ENCODE measurements around the gene MSMB.
A peak's percentile ranks its signal among the peaks of the same experiment; 100 is the strongest.

The MSMB gene

DNA sequence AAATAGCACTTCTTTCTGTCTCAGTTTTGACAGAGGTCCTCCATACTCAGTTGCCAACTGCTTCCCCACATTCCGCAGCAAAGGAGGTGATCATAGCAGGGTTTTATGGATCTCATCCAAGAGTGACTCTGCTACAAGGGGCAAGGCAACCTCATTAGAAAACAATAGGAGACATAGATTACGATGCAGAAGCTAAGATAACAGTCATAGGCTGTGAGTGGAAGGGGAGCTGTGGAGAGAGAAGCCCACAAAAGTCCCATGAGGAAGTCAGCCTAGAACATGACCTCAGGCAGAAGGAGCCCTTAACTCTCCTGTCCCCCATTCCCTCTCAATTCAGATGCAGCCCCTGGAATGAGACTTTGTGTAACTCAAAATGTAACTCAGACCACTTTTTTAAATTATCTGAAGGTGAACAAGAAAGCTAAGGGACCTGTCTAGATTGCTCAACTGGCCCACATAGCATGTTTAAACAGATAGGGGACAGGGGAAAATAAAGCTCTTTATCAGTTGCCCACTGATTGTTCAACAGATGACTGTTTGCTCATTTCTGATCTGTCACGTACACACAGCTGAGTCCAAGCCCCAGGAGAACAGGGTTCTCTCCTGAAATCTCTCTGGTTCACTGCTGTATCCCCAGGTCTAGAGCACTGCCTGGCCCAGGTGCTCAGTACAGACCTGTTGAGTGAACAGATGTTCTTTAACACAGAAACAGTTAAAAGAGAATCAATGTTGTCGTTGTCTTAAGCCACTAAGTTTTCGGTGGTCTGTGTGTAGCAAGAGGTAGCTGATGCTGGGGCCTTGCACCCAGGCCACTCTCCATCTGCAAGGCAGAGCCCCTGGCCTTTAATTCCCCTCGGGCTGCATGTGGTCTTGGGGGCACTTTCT, 14.2 kb downstream of the MSMB start:
- DNase-seq = no peak

DNA sequence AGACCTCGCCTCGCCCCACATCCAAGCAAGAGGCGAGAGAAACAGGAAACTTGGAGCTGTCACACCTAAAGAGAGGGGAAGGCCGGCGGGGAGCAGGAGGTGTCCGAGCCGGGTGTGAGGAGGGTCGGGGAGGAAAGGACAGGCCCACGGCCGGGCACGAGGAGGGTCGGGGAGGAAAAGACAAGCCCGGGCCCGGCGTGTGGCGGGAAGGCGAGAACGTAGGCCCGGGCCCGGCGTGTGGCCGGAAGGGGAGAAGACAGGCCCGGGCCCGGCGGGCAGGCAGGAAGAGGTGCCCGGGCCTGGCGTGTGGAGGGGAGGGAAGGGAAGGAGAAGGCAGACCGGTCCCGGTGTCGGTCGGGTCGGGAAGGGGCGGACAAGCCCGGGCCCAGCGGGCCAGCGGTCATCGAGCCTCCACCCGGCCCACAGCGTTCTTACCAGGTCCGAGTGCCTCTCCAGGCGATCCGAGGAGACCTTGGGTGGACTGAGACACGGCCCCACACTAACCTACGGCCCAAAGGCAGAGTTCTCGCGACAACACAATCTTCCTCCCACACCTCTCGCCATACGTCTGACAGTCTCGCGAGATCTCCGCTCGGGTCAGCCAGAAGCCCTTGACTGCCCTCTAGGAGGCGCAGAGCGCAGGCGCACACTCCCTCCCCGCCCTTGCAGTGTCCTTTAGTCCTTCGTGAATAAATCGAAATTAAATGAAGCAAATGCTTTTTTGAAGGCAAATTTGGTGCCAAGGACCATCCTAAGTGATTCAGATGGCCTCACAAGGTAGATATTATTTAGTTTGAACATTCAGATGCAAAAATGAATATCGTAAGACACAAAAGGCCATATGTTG, 15.8 kb downstream of the MSMB start, which contains the start of gene NCOA4:
NCOA4 (minus strand) TSS at position 533 of the 847 bp plus-strand sequence. CDS start 13,943 bp downstream, outside the sequence.
- peak; percentile 97 for DNase-seq

DNA sequence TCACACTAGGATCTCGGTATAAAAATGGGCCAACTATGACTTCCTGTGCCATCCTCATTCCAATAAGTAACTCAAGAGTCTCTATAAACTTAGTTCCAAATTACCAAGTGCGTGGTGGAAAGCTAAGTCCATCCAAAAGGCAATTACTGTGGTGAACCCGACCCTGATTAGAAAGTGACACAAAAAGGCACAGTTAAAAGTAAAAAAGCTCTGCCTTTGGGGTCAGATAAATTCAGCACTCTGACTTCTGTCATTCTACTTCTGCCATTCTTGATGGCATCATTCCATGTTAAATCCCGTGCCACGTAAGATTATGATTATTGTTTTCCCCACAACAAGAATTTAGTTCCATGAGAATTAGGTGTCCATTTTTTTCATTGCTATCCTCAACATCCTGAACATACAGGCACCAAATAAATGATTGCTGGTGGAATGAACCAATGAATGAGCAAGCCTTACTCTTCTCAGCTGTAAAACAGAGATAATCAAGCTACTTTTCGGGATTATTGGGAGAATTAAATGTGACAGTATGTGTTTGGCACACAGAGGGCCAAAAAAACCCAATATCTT, 16.5 kb downstream of the MSMB start:
- DNase-seq = no peak

DNA sequence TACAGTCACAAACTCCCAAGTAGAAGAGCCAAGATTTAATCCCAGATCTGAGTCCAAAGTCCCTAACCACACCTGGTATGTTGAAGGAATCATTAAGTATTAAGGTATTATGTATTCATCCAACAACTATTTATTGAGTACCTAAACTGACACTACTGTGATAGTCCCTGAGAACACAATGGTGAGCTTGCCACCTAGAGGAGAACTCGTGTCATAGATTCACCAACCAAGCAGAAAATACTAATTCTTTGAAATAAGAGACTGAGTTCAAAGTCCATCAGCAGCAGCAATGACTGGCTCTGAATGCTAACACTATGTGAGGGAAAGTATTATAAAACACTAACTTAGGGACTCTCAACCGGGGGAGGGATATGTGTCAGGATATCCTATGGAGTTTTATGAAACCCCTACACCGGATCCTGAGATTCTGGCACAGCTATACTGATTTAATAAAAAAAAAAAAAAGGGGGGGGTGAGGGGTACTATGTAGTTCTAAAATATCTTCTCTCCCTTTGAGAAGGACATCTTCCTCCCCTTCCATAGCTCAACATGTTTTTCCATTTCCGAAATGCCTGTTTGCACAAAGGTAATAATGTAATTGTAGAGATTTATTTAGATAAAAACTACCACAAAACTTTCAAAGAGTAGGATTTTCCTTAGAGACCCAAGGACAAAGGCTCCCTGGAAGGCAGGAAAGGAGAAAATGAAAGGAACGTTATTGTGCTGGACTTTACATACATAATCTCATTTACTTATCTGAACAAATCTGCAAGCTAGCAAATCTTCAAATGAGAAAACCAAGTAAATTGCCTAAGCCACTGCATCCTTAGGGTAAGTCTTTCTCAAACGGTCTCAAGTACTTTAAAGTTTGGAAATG, 17.2 kb downstream of the MSMB start:
- peak; percentile 41 for DNase-seq

DNA sequence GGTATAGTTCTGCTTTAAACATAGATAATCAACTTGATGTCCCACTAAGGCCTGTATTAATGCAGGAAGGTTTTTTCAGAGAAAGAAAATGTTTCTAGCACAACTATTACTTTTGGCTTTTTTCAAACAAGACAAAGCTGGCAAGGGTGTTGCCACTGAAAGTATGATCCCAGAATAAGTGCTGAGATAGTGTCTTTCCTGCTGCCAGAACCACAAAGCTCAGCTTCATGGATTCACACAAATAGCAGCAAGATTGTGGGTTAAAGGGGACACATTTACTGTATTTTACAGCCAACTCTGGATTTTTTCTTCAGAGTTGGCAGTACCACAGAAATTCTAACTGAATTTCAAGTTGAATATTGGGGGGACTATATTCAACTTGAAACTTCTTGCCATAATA, 20.0 kb downstream of the MSMB start:
- DNase-seq = no peak

DNA sequence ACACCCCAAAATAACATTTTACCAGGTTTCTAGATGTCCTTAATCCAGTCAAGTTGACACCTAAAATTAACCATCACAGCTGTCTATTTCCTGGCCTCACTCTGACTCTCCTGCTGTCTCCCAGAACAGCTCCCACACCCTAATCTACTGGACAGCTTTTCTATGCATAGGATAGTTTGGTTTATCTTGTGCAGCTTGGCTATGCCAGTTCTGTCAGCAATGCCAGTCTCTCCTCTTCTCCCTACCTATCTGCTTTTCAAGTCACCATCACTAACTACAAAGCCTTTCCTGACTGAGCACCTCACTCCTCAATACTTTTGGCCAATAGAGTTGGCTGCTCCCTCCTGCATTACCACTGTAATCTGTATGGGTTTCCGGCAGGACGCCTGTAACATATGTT, 20.7 kb downstream of the MSMB start:
- no peak for DNase-seq

DNA sequence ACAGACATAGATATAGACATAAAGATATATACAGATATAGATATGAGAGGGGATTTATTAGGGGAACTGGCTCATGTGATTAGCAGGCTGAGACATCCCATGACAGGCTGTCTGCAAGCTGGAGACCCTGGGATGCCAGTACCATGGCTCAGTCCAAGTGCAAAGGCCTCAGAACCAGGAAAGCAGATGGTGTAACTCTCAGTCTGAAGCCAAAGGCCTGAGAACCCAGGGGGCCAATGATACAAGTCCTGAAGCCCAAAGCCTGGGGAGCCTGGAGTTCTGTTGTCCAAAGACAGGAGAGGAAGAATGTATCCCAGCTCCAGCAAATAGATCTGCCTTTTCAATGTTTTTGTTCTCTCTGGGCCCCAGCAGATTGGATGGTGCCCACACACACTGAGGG, 21.1 kb downstream of the MSMB start:
- DNase-seq = no peak

DNA sequence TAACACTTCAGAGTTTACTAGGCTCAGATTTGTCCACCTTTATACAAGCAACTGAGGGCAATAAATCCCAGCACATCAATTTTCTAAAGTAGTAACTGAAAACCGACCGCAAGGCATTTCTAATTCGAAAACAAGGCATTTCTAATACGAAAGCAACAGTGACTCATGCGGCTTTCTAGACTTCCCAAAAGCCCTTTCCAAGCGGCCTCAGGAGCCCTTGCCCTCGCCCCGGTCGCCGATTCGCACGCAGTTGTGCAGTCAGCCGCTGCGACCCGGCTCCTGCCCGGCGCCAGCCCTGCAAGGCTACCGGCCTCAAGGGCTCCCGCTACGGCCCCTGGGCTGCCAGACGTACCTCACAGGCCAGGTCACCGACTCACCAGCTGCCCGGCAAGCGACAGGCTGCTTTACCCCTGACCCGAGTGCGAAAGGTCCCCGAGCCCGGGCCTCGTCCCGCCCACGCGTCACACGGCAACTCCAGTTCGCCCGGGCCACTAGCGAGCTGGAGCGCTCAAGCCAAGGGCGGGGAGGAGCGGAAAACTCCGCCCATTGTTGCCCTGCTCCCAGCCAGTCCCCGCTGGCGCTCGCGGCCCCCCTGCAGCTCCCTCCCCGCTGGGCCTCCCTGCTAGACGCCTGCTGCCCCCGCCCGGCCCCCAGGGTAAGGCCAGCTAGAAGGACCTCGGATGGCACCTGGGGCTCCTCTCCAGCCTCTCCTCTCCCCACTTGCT, 22.9 kb downstream of the MSMB start:
- peak; percentile 78 for DNase-seq

DNA sequence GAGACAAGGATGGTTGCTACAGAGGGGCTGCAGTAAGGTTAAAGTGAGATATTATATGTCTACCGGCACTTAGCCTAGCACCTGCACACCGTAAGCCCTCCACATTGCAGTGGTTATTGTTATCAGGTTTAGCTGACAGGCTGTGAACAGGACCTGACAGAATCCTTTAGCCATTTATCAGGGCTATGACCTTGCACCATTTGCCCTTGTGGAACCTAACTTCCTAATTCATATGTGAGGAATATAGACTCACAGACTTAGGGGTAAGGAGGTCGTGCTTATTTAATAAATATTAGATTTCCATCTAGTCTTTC, 25.8 kb downstream of the MSMB start:
- DNase-seq = no peak

DNA sequence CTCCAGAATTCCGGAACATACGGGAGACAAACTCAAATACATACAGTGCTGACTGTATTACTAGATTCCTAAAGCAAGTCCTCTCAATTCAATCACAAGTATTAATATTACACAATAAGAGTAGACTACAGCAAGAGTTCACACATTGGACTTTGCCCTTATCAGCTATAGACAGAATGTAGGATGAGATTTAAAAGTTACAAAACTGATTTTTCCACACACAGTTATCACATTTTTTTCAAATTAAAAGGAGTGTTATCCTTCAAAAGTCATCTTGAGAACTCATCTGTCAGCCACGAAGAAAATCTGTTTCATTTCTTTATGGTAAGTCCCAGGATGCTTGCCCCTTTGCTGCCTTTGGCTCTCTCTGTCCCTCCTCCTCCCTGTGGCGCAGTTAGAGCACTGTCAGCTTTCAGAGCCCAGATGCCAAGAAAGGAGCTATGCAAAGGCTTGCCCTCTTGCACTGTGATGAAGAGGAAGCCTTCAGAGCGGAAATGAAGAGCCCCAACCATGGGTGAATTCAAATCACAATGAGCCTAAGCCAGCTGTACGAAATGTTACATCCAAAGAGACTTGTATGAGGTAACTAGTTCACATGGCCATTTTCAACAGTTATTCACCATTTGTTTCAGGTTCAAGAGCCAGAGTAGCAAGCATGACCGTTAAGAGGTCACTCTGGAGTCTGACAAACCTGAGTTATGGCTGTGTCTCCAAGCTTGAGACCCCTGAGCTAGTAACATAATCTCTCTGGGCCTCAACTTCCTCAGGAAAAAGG, 26.3 kb downstream of the MSMB start:
- no peak for DNase-seq

DNA sequence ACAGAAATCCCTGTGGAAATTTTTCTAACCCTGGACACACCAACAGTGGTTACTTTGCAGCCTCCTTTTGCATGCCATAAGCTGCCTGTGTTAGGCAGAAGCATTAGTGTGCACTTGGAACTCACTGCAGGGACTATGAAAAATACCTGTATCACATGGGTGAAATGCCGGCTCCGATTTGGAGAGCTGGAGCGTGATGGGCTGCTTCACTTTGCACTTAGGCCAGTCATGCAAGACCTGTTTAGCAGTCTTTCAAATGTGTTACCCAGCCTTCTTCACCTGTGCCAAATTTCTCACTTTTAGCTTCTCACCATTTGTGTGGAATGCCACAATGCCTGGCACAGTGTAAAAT, 26.9 kb downstream of the MSMB start:
- no peak for DNase-seq

DNA sequence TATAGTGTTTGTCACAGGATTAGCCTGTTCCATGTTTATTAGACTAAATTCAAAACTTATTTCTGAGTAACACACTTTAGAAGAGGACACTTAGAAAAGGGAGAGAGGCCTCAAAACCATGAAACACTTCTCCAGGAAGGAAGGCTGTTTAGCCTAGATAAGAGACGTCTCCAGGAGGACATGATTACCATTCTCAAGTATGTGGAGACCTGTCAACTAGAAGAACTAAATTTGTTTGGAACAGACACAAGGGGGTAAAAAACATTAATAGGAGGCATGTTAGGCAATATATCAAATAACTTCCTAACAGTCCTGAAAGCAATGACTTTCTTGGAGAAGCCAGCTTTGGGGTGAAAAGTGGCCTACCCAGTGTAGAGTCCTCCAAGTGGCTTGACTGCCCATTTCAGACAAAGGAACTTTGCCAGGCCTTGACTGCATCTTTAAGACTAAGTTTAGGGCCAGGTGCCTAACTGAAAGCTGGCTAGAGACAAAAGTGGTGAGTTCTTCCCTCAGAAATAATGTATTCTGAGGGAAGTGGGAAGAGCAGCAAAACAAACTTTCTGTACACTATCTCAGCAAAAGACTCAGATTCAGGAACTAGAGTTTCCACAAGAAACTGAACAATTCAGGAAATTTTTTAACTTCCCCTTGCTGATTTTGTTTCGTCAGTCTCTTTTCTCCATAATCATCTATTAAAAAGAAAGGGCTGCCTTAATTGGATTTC, 27.5 kb downstream of the MSMB start:
- no peak for DNase-seq

DNA sequence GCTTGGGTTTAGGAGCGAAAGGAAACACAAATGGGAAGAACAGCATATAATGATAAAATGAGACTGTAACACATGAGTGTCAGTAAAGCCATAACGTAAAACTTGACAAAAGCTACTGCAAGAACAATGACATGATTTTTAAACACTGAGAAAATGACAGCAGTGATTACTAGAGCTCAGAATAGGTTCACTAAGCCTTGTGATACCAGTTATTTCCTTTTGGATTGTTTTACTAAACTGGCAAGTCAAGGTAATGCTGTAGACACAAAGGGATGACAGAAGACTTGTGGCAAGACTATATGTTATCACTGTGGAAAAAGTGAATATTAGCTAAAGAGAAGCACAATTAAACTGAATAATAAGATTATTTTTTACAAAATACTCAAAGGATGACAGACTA, 28.3 kb downstream of the MSMB start:
- no peak for DNase-seq

DNA sequence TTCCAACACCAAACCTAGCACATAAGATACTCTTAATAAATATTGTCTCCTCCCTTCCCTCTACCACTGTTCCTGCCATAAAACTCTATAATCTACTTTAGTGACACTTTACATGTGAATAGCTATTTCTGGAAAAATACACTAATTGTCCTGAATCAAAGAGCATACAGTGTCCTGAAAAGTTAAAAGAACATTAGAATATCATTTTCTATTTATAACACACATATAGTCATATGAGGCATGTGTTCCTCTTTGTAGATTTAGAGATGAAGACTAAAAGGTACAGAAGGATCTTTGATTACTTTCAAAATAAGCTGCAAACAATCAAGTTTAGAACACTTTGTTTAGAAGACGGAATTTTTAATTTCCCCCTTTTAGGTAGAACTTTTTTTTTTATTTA, 29.3 kb downstream of the MSMB start:
- DNase-seq = no peak

DNA sequence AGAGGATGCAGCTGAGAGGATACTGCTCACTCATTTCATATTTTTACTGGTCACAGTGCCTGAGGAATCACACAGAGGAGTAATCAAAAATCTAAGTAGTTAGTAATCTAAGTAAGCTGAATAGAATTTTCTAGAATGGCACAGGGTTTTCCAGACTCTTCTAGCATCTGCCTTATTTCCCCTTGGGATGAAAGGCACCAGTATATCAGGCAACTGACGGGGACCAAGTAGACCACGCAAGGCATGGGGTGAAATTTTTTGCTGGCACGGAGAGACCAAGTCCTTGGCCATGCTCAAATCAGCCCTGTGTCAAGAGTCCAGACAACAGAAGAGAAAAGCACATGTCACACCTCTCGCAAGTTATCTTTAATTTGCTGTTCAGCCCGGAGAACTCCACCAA, 29.9 kb downstream of the MSMB start:
- DNase-seq = no peak

DNA sequence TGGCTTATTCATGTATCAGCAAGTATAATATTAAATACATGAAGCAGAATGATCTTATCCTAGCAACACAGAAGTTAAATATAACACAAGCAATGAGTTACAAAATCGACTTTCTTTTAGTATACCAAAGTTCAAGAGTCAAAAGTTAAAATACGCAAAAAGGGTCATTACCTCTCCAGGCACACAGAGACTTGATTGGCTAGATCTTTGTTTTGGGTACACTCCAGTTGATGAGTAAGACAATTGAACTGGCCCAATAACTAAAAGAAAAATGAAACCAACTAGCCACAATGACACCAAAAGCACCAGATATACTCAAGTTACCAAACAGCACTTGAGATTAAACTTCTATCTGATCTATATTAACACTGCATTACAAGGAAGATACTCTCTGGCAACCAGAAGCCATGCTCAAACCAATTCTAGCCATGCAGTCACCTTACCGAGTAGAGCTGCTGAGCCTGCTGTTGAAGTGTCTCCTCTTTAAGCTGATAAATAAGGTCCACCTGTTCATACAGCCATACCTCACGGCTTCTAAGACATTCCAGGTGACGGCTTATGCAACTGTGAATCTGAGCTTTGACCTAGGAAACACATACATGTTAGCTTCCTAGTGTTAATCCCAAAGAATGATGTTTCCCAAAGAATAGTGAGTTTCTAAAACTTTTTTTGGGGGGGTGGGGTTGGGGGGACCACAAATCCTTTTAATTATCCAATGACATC, 31.2 kb downstream of the MSMB start:
- DNase-seq = no peak

DNA sequence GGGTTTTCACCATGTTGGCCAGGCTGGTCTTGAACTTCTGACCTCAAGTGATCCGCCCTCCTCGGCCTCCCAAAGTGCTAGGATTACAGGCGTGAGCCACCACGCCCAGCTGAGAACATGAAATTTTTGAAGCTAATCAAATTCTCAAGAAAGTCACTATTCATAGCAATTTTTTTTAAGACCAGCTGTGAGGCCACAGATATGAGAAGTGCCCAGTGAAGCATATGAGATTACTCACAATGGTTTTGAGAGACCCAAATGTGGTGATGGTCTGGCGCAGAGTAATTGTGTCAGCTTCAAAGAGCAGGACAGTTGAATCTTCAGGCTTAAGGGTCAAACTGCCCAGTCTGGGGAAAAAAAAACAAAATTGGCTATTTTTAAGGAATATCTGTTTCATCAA, 31.9 kb downstream of the MSMB start:
- DNase-seq = no peak

DNA sequence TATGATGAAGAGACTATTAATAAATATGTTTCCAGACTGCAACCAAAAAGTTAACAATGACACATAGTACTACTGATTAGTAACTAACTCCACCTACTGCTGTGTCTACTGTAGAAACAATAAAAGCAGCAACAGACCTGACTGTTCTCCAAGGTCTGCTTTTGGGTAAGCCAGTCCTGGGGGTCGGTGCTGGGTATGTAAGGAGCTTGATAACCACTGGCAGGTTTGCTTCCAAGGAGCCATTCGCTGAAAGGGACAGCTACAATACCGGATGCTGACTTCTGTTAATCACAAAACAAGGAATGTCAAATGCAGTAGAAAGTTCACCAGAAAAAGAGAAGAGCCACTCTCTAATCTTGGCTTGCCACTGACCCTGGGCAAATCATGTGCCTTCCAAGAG, 33.3 kb downstream of the MSMB start:
- DNase-seq = no peak

DNA sequence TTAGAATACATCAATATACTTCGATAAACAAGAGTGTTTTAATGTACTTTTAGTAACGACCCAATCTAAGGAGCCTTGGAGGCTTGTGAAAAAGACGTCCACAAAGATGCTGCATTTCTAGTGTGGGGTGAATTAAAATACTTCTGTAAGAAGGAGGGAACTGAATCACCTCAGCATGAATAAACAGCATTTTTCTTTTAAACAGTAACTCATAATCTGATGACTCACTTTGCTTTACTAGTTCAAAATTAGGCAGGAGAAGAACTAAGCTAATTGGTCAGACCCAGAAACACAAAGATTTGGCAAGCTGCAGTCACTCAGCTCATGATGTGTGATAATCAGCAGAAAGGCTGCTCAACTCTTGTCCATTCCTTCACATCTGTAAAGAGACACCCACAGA, 39.9 kb downstream of the MSMB start:
- no peak for DNase-seq

DNA sequence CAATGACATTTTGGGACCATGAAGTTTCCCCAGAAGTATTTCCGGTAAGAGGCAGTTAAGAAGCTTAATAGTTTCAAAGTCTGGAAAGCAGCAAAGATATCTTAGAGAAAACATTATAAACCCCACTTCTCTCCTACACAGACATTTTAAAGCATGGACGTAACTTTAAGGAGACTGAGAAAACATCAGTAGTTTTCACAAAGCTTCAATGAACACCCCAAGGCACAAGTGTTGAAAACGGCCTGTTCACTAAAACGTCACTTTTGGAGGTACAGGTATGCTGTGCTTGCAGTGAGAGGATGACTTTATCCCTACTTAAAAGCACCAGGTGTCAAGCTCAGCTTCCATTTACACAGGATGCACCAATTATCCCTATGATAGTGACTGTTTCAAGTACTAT, 40.7 kb downstream of the MSMB start:
- DNase-seq = no peak
